NB4 (cell line): ENCODE measurements around the gene NOX5.

Experiments
- DNase-seq: peaks from one replicate; pipeline ENCODE4 v3.0.0; 2010; ENCODE audit warnings: low read depth
- H3K4me3 ChIP-seq: one replicate; pipeline ENCODE4 v1.5.1; 2011; ENCODE audit warnings: mild to moderate bottlenecking, low read depth, low read length, moderate library complexity
- MYC ChIP-seq: IDR thresholded peaks from 2 replicates; pipeline ENCODE4 v1.6.1; 2011; ENCODE audit warnings: low read depth, low read length
- POLR2A ChIP-seq: IDR thresholded peaks from 2 replicates; pipeline ENCODE4 v1.6.1; 2011; ENCODE audit warnings: mild to moderate bottlenecking; ENCODE audit not compliant: insufficient read length; ENCODE audit errors: extremely low read depth
- TF ChIP-seq, protein P1 (sequence below): IDR thresholded peaks from one replicate; pipeline ENCODE4 v1.5.1; 2012; ENCODE audit warnings: low read depth, low read length
- TF ChIP-seq, protein P2 (sequence below): IDR thresholded peaks from 2 replicates; pipeline ENCODE4 v1.6.1; 2011; ENCODE audit warnings: low read depth, low read length

Gene NOX5

DNA sequence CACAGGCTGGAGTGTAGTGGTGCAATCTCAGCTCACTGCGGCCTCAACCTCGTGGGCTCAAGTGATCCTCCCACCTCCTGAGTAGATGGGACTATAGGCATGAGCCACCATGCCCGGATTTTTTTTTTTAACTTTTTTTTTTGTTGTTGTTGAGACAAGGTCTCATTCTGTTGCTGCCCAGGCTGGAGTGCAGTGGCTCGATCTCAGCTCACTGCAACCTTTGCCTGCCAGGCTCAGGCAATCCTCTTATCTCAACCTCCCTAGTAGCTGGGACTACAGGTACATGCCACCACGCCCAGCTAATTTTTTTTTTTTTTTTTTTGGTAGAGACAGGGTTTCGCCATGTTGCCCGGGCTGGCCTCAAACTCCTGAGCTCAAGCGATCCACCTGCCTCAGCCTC is 64.1 kb downstream of the NOX5 start:
- no peak for DNase-seq
- TF ChIP-seq, protein P1, sequence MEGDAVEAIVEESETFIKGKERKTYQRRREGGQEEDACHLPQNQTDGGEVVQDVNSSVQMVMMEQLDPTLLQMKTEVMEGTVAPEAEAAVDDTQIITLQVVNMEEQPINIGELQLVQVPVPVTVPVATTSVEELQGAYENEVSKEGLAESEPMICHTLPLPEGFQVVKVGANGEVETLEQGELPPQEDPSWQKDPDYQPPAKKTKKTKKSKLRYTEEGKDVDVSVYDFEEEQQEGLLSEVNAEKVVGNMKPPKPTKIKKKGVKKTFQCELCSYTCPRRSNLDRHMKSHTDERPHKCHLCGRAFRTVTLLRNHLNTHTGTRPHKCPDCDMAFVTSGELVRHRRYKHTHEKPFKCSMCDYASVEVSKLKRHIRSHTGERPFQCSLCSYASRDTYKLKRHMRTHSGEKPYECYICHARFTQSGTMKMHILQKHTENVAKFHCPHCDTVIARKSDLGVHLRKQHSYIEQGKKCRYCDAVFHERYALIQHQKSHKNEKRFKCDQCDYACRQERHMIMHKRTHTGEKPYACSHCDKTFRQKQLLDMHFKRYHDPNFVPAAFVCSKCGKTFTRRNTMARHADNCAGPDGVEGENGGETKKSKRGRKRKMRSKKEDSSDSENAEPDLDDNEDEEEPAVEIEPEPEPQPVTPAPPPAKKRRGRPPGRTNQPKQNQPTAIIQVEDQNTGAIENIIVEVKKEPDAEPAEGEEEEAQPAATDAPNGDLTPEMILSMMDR, result no peak
- TF ChIP-seq MYC, result no peak
- no peak for TF ChIP-seq POLR2A
- TF ChIP-seq, protein P2, sequence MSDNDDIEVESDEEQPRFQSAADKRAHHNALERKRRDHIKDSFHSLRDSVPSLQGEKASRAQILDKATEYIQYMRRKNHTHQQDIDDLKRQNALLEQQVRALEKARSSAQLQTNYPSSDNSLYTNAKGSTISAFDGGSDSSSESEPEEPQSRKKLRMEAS, result no peak
- no peak overlapping the region for H3K4me3 ChIP-seq

DNA sequence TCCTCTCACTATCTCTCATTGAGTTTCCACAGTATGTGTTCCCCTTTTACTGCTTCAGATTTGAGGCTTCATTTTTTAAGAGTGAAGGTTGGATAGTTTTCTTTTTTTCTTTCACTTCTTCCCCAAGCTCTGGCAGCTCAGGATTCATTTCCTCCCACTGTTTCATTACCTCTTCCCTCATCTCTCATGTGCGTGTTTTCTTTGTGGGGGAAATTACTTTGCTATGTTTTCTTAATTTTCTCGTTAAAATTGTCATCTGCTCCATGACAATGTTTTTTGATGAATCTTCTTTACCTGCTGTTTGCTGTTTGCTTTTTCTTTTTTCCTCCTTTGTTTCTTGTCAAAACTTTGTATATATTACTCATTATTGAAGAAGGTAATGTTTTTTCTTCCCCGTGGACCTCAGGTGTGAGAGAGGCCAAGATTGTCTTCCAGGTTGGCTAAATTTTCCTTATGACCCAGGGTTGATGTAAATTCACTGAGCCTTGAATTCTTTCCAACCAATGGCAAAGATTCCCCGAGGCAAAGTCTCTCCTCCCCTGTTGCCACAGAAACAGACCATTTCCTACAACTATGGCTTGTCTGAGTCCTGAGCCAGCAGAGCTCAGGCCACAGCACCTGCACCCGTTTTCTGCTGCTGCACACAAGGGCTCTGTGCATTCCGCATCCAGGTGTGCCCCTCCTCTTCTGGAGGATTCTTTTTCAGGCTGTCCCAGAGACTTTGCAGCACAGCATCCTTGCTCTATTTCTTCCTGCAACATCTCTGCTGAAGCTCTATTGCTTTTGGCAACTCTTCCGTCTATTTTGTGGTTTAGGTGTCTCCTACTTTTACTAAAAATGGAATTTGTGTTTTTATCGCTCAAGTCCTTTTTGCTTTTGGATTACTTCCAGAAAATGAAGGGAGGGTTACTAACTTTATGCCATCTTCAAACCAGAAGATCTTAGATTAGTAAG is 66.1 kb downstream of the NOX5 start:
- H3K4me3 ChIP-seq, result no peak overlapping the region
- no peak for TF ChIP-seq MYC
- TF ChIP-seq, protein P1, result no peak
- no peak for DNase-seq

DNA sequence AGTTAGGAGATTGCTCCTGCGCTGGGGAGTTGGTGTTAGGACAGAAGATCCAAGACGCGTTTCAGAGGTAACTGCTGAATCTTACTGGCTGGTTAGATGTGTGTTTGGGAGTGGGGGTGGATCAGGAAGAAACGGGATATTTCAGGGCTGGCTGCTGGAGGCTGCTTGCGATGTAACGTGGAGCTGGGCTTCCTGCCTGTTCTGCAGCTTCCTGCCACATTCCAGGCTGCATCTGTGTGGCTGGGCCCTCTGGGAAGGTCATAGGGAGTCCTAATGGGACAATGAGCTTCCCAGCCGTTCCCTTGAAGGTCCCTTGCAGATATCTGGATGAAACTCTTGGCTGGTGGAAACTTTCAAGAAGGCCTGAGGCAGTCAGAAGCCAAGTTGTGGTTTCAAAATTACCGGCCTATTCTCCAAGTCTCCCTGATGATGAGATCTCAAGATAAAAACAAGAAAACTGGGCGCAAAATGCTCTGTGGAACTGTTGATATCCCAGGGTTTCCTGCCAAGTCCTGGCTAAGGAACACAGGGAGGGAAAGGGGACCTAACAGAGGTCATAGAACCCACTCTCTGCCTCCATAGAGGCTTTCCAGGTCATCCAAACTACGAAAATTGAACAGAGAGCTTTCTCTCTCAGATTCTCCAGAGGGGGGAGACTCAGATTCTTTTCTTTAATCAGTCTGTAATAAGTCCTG is 67.0 kb downstream of the NOX5 start:
- DNase-seq, result no peak
- H3K4me3 ChIP-seq, result no peak overlapping the region
- TF ChIP-seq, protein P1, result no peak
- TF ChIP-seq, protein P2, result no peak
- TF ChIP-seq MYC, result no peak
- TF ChIP-seq POLR2A, result no peak

DNA sequence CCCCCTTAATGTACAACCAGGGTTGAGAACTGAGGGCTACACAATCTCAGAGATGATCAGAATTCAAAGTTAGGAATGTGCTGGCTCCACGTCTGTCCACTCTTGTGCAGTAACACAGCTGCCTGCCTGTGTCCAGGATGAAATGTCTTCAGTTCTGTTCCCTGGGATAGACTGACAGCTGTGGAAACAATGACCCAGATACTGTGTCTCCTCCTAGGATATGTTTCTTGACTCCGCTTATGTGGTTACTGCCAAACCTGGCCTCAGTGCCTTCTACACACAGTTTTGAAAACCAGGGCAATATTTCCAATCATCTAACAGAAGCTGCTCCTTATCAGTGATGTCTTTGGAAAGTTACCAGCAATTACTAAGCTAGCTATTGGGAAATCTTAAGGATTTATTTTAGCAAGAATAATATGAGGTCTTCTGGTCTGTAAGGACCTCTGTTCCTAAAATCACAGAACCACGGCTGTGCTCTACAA is 67.6 kb downstream of the NOX5 start:
- no peak for TF ChIP-seq MYC
- no peak for DNase-seq
- no peak overlapping the region for H3K4me3 ChIP-seq

DNA sequence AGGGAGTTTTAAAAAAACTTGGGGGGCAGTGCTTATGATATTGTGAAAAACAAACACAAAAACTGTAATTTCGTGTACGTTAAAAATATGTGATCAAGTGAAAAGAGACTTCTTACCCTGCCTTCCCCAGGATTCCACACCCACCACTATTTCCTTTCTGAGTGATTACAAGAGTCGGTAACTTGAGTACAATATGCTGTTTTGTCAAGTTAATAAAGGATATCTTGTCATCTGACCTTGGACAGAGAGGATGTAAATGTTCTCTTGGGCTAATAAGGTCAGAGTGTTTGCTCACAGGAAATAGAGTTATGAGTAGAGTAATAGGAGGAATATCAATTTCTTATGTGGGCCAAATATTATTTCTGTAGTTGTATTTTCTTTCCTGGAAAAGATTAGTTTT is 68.1 kb downstream of the NOX5 start:
- no peak overlapping the region for H3K4me3 ChIP-seq
- DNase-seq, result no peak
- TF ChIP-seq, protein P1, result no peak
- TF ChIP-seq POLR2A, result no peak
- no peak for TF ChIP-seq MYC
- TF ChIP-seq, protein P2, result no peak

DNA sequence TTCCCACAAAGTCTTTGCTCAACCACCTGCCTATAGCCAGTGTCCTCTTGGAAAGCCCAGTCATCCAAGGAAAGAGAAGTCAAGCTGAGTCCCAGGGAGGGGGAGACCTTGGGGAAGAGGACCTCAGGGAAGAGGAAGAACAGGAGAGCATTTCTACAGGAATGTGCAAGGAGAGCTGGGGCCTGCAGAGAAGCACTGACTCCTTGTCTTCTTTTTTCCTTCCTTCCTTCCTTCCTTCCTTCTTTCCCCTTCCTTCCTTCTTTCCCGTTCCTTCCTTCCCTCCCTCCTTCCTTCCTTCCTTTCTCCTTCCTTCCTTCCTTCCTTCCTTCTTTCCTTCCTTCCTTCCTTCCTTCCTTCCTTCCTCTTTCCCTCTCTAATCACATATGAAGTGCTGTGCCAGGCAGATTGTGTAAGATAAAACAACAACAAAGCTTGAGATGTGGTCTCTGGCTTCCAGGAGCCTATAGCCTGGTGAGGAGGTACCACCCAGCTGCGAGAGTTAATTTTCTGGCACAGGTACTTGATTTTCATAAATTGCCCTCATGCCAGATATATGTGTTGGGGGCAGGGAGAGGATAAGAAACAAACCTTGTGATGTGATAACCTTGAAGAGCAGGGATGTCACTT is 70.0 kb downstream of the NOX5 start:
- no peak overlapping the region for H3K4me3 ChIP-seq
- no peak for TF ChIP-seq POLR2A
- TF ChIP-seq, protein P1, result no peak
- TF ChIP-seq, protein P2, result no peak
- no peak for TF ChIP-seq MYC
- no peak for DNase-seq
